Neuronal stem cell (in vitro differentiated cells): ENCODE measurements around the gene CIT. TPM values are rescaled to one million over a fixed set of nuclear protein-coding genes. Genes with fewer than 3 reads are reported as not detected.

Experiments
- DNase-seq: peaks from one replicate; pipeline ENCODE4 v3.0.0-alpha.2; 2013; ENCODE audit warnings: low spot score
- H2AFZ ChIP-seq: one replicate; pipeline ENCODE4 v1.6.1; 2013; ENCODE audit warnings: mild to moderate bottlenecking, low read length, inconsistent platforms
- H2AK5ac ChIP-seq: 2 replicates; pipeline ENCODE4 v1.6.1; 2013; ENCODE audit warnings: low read depth, mild to moderate bottlenecking, inconsistent platforms, low read length, moderate library complexity, mixed read lengths
- H2BK120ac ChIP-seq: 2 replicates; pipeline ENCODE4 v1.6.1; 2013; ENCODE audit warnings: low read depth, mild to moderate bottlenecking, inconsistent platforms, low read length, moderate library complexity, mixed read lengths
- H2BK12ac ChIP-seq: one replicate; pipeline ENCODE4 v1.6.1; 2013; ENCODE audit warnings: low read length, inconsistent platforms
- H2BK15ac ChIP-seq: 2 replicates; pipeline ENCODE4 v1.6.1; 2013; ENCODE audit warnings: mild to moderate bottlenecking, low read length, inconsistent platforms, mixed read lengths
- H2BK5ac ChIP-seq: one replicate; pipeline ENCODE4 v1.6.1; 2013; ENCODE audit warnings: inconsistent platforms, mild to moderate bottlenecking, low read length, moderate library complexity
- H3K14ac ChIP-seq: one replicate; pipeline ENCODE4 v1.6.1; 2013; ENCODE audit warnings: low read length, inconsistent platforms
- H3K18ac ChIP-seq: 2 replicates; pipeline ENCODE4 v1.6.1; 2013; ENCODE audit warnings: low read length, inconsistent platforms
- H3K23ac ChIP-seq: 2 replicates; pipeline ENCODE4 v1.6.1; 2013; ENCODE audit warnings: low read depth, mild to moderate bottlenecking, mixed read lengths, low read length, inconsistent platforms; ENCODE audit not compliant: poor library complexity
- H3K27ac ChIP-seq: replicated peaks from 3 replicates; pipeline ENCODE4 v1.5.1; 2013; ENCODE audit warnings: low read length, inconsistent platforms
- H3K27me3 ChIP-seq, 3 experiments: 2 replicates each; pipeline ENCODE4 v1.6.1; 2013; ENCODE audit warnings: low read length in 3 of 3, mild to moderate bottlenecking in 2 of 3, inconsistent platforms in 1 of 3, low read depth in 1 of 3, mixed read lengths in 1 of 3, moderate library complexity in 1 of 3; ENCODE audit not compliant: control insufficient read depth in 3 of 3, insufficient read depth in 3 of 3
- H3K36me3 ChIP-seq, 2 donors: replicated peaks in 1 of 2; 2 replicates each; pipeline ENCODE4 v1.6.1; 2013; ENCODE audit warnings: low read length in 2 of 2; ENCODE audit not compliant: control insufficient read depth in 2 of 2, insufficient read depth in 2 of 2
- H3K4ac ChIP-seq: 2 replicates; pipeline ENCODE4 v1.6.1; 2013; ENCODE audit warnings: inconsistent platforms, mild to moderate bottlenecking, low read length, moderate library complexity
- H3K4me1 ChIP-seq, 2 donors: 1 replicate in 1 of 2; 2 replicates in 1 of 2; pipeline ENCODE4 v1.6.1; 2013; ENCODE audit warnings: low read length in 2 of 2, low read depth in 1 of 2; ENCODE audit not compliant: control insufficient read depth in 2 of 2, insufficient read depth in 1 of 2
- H3K4me2 ChIP-seq: one replicate; pipeline ENCODE4 v1.6.1; 2013; ENCODE audit warnings: mild to moderate bottlenecking, low read length, inconsistent platforms; ENCODE audit not compliant: insufficient read depth, poor library complexity, severe bottlenecking
- H3K4me3 ChIP-seq, 2 donors: 2 replicates each; pipeline ENCODE4 v1.5.1; 2013; ENCODE audit warnings: low read length in 2 of 2, mild to moderate bottlenecking in 2 of 2, inconsistent platforms in 1 of 2, moderate library complexity in 1 of 2
- H3K79me1 ChIP-seq: one replicate; pipeline ENCODE4 v1.6.1; 2013; ENCODE audit warnings: low read depth, mild to moderate bottlenecking, inconsistent platforms, low read length, moderate library complexity
- H3K9ac ChIP-seq: one replicate; pipeline ENCODE4 v1.6.1; 2013; ENCODE audit warnings: mild to moderate bottlenecking, low read depth, low read length, inconsistent platforms; ENCODE audit not compliant: poor library complexity
- H3K9me3 ChIP-seq, 2 donors: replicated peaks in 1 of 2; 2 replicates each; pipeline versions ENCODE3 to v1.6.1; 2013; ENCODE audit warnings: low read length in 2 of 2, mild to moderate bottlenecking in 2 of 2, inconsistent platforms in 1 of 2, low read depth in 1 of 2, mixed read lengths in 1 of 2, moderate library complexity in 1 of 2; ENCODE audit not compliant: control insufficient read depth in 2 of 2, insufficient read depth in 1 of 2
- H4K8ac ChIP-seq: one replicate; pipeline ENCODE4 v1.6.1; 2013; ENCODE audit warnings: low read depth, mild to moderate bottlenecking, inconsistent platforms, low read length, moderate library complexity
- H4K91ac ChIP-seq: one replicate; pipeline ENCODE4 v1.6.1; 2013; ENCODE audit warnings: low read length, low read depth, mild to moderate bottlenecking, inconsistent platforms; ENCODE audit not compliant: poor library complexity
- WGBS, 2 donors: extraction: QIAGEN DNeasy Blood & Tissue Kit; methylation state at CpG; one replicate each; pipeline ENCODE4 v1.1.7; 2013; ENCODE audit warnings: missing lambda C conversion rate in 2 of 2, mixed read lengths in 1 of 2; ENCODE audit not compliant: insufficient read length in 2 of 2, insufficient replicate concordance in 1 of 2; ENCODE audit errors: extremely low coverage in 2 of 2; 5-methylcytosine and 5-hydroxymethylcytosine counted together
- polyA plus RNA-seq, 2 experiments: library from polyadenylated mRNA; stranded (reverse); fragments of 200-250 nt; gene quantifications; one replicate each; pipeline ENCODE4 v1.2.3, GENCODE V29; 2013

Gene CIT, protein sequence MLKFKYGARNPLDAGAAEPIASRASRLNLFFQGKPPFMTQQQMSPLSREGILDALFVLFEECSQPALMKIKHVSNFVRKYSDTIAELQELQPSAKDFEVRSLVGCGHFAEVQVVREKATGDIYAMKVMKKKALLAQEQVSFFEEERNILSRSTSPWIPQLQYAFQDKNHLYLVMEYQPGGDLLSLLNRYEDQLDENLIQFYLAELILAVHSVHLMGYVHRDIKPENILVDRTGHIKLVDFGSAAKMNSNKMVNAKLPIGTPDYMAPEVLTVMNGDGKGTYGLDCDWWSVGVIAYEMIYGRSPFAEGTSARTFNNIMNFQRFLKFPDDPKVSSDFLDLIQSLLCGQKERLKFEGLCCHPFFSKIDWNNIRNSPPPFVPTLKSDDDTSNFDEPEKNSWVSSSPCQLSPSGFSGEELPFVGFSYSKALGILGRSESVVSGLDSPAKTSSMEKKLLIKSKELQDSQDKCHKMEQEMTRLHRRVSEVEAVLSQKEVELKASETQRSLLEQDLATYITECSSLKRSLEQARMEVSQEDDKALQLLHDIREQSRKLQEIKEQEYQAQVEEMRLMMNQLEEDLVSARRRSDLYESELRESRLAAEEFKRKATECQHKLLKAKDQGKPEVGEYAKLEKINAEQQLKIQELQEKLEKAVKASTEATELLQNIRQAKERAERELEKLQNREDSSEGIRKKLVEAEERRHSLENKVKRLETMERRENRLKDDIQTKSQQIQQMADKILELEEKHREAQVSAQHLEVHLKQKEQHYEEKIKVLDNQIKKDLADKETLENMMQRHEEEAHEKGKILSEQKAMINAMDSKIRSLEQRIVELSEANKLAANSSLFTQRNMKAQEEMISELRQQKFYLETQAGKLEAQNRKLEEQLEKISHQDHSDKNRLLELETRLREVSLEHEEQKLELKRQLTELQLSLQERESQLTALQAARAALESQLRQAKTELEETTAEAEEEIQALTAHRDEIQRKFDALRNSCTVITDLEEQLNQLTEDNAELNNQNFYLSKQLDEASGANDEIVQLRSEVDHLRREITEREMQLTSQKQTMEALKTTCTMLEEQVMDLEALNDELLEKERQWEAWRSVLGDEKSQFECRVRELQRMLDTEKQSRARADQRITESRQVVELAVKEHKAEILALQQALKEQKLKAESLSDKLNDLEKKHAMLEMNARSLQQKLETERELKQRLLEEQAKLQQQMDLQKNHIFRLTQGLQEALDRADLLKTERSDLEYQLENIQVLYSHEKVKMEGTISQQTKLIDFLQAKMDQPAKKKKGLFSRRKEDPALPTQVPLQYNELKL (N-terminal part only)
- 26.8 TPM for polyA plus RNA-seq (2013, experiment 1 of 2)
- 28.7 TPM for polyA plus RNA-seq (2013, experiment 2 of 2)

DNA sequence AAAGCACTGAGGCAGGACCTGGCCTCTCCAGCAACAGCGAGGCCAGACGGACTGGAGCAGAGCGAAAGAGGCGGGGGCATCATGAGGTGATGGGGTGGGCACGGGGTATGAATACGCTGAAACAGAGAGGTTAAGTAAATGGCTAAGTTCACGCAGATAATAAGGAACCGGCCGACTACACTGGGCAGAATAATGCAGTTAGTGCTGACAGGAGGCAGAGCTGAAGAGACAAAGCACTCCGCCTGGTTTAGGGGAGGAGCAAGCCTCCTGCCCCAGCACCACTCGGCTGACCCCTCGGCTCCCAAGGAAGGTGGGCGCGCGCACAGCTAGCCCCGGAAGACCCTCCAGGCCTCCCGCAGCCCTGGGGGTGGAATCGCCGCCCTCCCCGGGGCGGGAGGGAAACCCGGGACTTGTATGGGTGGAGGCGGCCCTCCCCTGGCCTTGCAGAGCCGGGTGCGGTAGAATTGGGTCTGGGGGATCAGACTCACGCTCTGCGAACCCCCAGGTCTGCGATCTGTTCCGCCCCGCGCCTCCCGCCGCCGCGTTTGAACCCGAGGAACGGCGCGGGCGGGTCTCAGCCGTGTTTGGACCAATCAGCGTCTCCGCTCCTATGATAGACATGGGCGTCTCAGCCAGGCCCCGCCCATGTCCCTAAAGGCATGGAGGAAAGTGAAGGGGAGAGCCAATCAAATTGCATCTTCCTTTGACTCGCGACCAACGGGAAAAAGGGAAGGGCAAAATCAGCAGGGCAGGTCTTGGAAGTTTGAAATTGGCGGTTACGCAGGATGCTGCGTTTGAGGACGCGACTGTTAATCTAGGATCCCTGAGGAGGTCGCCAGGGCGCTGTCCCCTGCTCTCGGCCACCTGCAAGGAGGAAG, at the start of gene CIT:
TSS of gene CIT (minus strand) at position 560 of the 878 bp plus-strand sequence. CDS start 1,152 bp downstream, outside the sequence.
- Histone ChIP-seq H3K9me3 (no peaks in the 10 kb centered on the region), H3K4me3 (peak within 1 kb of the TSS; percentile 78 to 96), H2AFZ (peak within 1 kb of the TSS; percentile 94), H3K27ac (peak within 1 kb of the TSS; percentile 79), H3K23ac (peak within 1 kb of the TSS; percentile 43), H3K14ac (no peak within 1 kb of the TSS), H2BK120ac (no peak within 1 kb of the TSS), H4K91ac (no peak within 1 kb of the TSS), H4K8ac (no peak within 1 kb of the TSS), H3K79me1 (peaks cover 7% of the 10 kb centered on the region), H3K4me2 (peak within 1 kb of the TSS; percentile 94), H3K9ac (peak within 1 kb of the TSS; percentile 88), H3K4me1 (peaks cover 3 to 5% of the 10 kb centered on the region in 2 donors), H2BK12ac (no peak within 1 kb of the TSS), H3K36me3 (peaks cover 9 to 39% of the 10 kb centered on the region in 2 donors), H3K27me3 (peaks cover 0 to 18% (median 0%) of the 10 kb centered on the region in 3 experiments), H2BK15ac (no peak within 1 kb of the TSS), H3K18ac (peak within 1 kb of the TSS; percentile 93), H2AK5ac (no peak within 1 kb of the TSS), H3K4ac (no peak within 1 kb of the TSS), H2BK5ac (no peak within 1 kb of the TSS)
- DNase-seq, result peak; percentile 96
- no CpG with 5 or more reads among the region's 56 CpGs for WGBS, 2 donors

- Histone ChIP-seq H2BK15ac (no peak overlapping the region), H3K4me3 (no peak overlapping the region), H3K23ac (no peak overlapping the region), H3K4me1 (no peaks in the 10 kb centered on the region), H3K36me3 (no peaks in the 10 kb centered on the region), H4K91ac (no peak overlapping the region), H2BK5ac (no peak overlapping the region), H4K8ac (no peak overlapping the region), H3K9me3 (no peaks in the 10 kb centered on the region), H2BK12ac (no peak overlapping the region), H3K9ac (no peak overlapping the region), H2AFZ (no peak overlapping the region), H3K18ac (no peak overlapping the region), H3K27me3 (peaks cover 0 to 5% (median 0%) of the 10 kb centered on the region in 3 experiments), H3K4ac (no peak overlapping the region), H2AK5ac (no peak overlapping the region), H3K79me1 (no peaks in the 10 kb centered on the region), H3K14ac (no peak overlapping the region), H3K27ac (no peak overlapping the region), H3K4me2 (no peak overlapping the region), H2BK120ac (no peak overlapping the region)
- no peak for DNase-seq
Observed at GRCh38 chr12:119925269-119925668, 48.1 kb upstream of the CIT start.

GRCh38 chr12:119920064-119920463, 42.9 kb upstream of the CIT start:
- no peak overlapping the region for H3K9ac ChIP-seq
- H3K4ac ChIP-seq, result no peak overlapping the region
- H3K36me3 ChIP-seq, result no peaks in the 10 kb centered on the region
- no peaks in the 10 kb centered on the region for H3K79me1 ChIP-seq
- no peak overlapping the region for H4K91ac ChIP-seq
- no peak overlapping the region for H3K4me3 ChIP-seq
- no peak overlapping the region for H2BK15ac ChIP-seq
- no peak overlapping the region for H3K18ac ChIP-seq
- no peak overlapping the region for H3K27ac ChIP-seq
- no peak overlapping the region for H3K14ac ChIP-seq
- no peaks in the 10 kb centered on the region for H3K9me3 ChIP-seq
- H2BK120ac ChIP-seq, result no peak overlapping the region
- no peak overlapping the region for H4K8ac ChIP-seq
- H3K4me2 ChIP-seq, result no peak overlapping the region
- H2BK12ac ChIP-seq, result no peak overlapping the region
- H3K23ac ChIP-seq, result no peak overlapping the region
- H2AFZ ChIP-seq, result no peak overlapping the region
- peaks cover 0 to 5% (median 0%) of the 10 kb centered on the region in 3 experiments for H3K27me3 ChIP-seq
- no peak overlapping the region for H2BK5ac ChIP-seq
- H2AK5ac ChIP-seq, result no peak overlapping the region
- no peaks in the 10 kb centered on the region for H3K4me1 ChIP-seq
- no peak for DNase-seq
- no CpG with 5 or more reads among the region's 6 CpGs for WGBS, 2 donors
